Stimulated activated effector memory CD8-positive, alpha-beta T cell treated with anti-CD3 and anti-CD28 coated beads, Interleukin-12 subunit alpha, Interleukin-12 subunit beta, amount 100 ng/mL, for 72 hours (primary cell): Measurements from ENCODE around the gene ZNF500.
A peak's percentile ranks its signal among the peaks of the same experiment; 100 is the strongest.

Experiments used
- ATAC-seq: fragments of 150-1000 bp; cut with Tn5 transposase; 2 replicates; pipeline ENCODE4 v1.10.0; 2021
- DNase-seq, 2 donors: peaks; one replicate each; pipeline ENCODE4 v3.0.0; 2021 to 2022; ENCODE audit warnings: low spot score in 2 of 2
- H3K27ac Mint-ChIP-seq: one replicate; pipeline ENCODE4 v1.8.0; 2022; ENCODE audit warnings: mild to moderate bottlenecking, mixed read lengths
- H3K36me3 Mint-ChIP-seq: one replicate; pipeline ENCODE4 v1.8.0; 2022; ENCODE audit warnings: mild to moderate bottlenecking, mixed read lengths
- H3K4me1 Mint-ChIP-seq: one replicate; pipeline ENCODE4 v1.8.0; 2022; ENCODE audit warnings: mixed read lengths
- H3K4me3 Mint-ChIP-seq: one replicate; pipeline ENCODE4 v1.8.0; 2022; ENCODE audit warnings: mild to moderate bottlenecking, mixed read lengths
- H3K9me3 Mint-ChIP-seq: one replicate; pipeline ENCODE4 v1.8.0; 2022; ENCODE audit warnings: mixed read lengths

Gene ZNF500

GRCh38 chr16:4766875-4767628 is at the start of gene ZNF500:
ZNF500 (minus strand) TSS chr16:4767162; CDS start chr16:4765978, 1,184 bp downstream.
- no peaks in the 10 kb centered on the region for H3K9me3 Mint-ChIP-seq
- DNase-seq (peak; percentile 93 to 99), ATAC-seq (peak; percentile 86)
- H3K4me3 Mint-ChIP-seq: peak within 1 kb of the TSS; percentile 88
- H3K27ac Mint-ChIP-seq: peak within 1 kb of the TSS; percentile 85
- H3K4me1 Mint-ChIP-seq: peaks cover 31% of the 10 kb centered on the region
- H3K36me3 Mint-ChIP-seq: peaks cover 47% of the 10 kb centered on the region

DNA sequence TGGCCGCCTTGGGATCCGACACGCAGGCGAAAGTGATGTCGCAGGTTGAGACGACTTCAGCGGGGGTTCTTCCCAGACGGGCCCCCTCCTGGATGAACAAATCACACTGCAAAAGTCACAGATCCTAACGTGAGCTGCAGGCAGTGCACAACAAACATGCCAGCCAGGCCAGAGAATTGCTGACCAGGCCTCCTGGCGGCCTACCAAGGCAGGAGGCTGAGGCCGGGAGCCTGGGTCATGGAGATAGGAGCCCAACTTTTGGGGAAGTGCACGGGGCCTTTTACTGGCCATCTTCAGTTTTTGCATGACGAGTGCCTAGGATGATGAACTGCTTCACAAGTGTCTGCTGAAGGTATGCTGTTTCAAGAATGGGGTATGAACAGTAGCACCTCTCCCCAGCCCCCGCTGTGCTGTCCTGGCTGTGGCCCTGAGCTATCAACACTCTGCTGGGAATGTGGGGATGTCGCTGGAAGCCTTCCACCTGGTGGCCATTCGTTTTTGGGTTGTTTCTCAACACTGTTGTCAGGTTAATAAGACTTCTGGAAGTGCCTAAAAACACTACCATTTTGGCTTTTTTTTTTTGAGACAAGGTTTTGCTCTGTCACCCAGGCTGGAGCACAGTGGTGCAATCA is 47.7 kb upstream of the ZNF500 start:
- H3K4me1 Mint-ChIP-seq: peaks cover 7% of the 10 kb centered on the region
- H3K9me3 Mint-ChIP-seq: no peaks in the 10 kb centered on the region
- no peak overlapping the region for H3K4me3 Mint-ChIP-seq
- peaks cover 100% of the 10 kb centered on the region for H3K36me3 Mint-ChIP-seq
- no peak overlapping the region for H3K27ac Mint-ChIP-seq
- DNase-seq (no peak), ATAC-seq (no peak)

- DNase-seq (no peak), ATAC-seq (no peak)
- Mint-ChIP-seq H3K4me1 (peaks cover 7% of the 10 kb centered on the region), H3K27ac (no peak overlapping the region), H3K9me3 (no peaks in the 10 kb centered on the region), H3K36me3 (peaks cover 100% of the 10 kb centered on the region), H3K4me3 (no peak overlapping the region)
Observed at GRCh38 chr16:4814046-4814445, 47.1 kb upstream of the ZNF500 start.

DNA sequence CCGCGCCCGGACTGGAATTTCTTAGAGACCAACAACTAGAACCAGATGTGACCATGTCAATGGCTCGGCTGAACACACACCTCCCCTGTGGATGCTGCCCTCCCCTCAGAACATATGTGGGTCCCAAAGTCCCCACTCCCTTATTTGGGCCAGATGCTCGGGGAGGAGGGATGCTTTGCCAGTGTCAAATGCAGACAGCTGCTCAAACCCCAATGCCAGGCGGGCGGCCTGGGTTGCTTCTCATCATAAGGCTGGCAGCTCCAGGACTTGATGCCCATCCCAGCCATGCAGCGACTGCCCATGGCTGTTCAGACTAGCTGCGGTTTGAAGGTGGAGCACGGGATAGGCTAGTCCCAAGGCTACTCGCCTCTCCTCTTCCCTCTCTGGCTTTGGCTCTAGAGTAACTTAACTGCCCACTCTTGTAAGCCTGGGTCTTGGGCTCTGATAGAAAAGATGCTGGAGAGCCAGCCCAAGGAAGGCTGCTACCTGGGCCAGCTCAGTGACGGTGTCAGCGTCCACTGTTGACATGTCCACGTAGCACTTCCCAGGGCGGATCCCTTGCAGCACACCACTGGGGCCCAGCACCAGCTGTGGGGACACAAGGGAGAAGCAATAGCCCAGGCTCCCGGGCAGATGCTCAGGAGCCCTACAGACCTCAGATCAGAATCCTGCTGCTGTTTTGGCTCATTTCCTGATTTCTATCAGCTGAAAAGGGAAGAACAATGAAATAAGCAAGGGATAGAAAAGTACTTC is 46.5 kb upstream of the ZNF500 start:
- Mint-ChIP-seq H3K36me3 (peaks cover 100% of the 10 kb centered on the region), H3K27ac (no peak overlapping the region), H3K4me3 (no peak overlapping the region), H3K4me1 (peaks cover 7% of the 10 kb centered on the region), H3K9me3 (no peaks in the 10 kb centered on the region)
- ATAC-seq (no peak), DNase-seq (no peak)

- Mint-ChIP-seq H3K36me3 (peaks cover 100% of the 10 kb centered on the region), H3K4me3 (no peak overlapping the region), H3K27ac (no peak overlapping the region), H3K4me1 (peaks cover 7% of the 10 kb centered on the region), H3K9me3 (no peaks in the 10 kb centered on the region)
- ATAC-seq (peak; percentile 19), DNase-seq (no peak)
Observed at GRCh38 chr16:4811773-4812172, 44.8 kb upstream of the ZNF500 start.

DNA sequence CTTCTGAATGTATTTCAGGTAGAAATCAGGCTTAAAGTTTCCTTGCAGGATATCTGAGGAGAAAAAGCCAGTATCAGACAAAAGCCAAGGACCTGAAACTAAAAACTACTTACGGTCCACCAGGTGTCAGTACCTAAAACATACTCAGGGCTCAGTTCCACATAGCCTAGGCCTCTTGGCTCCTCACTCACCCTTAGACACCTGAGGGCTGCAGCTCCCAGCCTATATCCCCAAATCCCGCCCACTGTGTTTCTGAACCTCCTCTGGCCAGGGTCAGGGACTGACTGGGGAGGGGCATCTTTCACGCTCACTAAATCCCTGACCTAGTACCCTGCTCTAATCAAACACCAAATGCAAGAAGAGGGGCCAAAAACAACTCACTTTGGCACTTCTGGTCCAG is 44.3 kb upstream of the ZNF500 start:
- Mint-ChIP-seq H3K4me1 (peaks cover 7% of the 10 kb centered on the region), H3K27ac (no peak overlapping the region), H3K9me3 (no peaks in the 10 kb centered on the region), H3K36me3 (peaks cover 100% of the 10 kb centered on the region), H3K4me3 (no peak overlapping the region)
- no peak for DNase-seq
- ATAC-seq: no peak

DNA sequence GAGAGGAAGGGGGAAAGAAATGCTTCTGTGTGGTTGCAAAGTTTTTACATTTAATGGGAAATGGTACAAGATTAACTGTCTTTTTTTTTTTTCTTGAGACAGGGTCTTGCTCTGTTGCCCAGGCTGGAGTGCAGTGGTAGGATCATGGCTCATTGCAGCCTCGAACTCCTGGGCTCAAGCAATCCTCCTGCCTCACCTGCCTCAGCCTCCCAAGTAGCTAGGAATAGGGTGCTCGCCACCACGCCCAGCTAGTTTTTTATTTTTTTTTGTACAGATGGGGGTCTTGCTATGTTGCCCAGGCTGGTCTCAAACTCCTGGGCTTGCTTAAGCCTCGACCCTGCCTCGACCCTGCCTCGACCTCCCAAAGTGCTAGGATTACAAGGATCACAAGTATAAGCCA is 39.3 kb upstream of the ZNF500 start:
- DNase-seq: no peak
- Mint-ChIP-seq H3K36me3 (peaks cover 77% of the 10 kb centered on the region), H3K27ac (no peak overlapping the region), H3K4me3 (no peak overlapping the region), H3K9me3 (no peaks in the 10 kb centered on the region), H3K4me1 (peaks cover 12% of the 10 kb centered on the region)
- ATAC-seq: no peak

DNA sequence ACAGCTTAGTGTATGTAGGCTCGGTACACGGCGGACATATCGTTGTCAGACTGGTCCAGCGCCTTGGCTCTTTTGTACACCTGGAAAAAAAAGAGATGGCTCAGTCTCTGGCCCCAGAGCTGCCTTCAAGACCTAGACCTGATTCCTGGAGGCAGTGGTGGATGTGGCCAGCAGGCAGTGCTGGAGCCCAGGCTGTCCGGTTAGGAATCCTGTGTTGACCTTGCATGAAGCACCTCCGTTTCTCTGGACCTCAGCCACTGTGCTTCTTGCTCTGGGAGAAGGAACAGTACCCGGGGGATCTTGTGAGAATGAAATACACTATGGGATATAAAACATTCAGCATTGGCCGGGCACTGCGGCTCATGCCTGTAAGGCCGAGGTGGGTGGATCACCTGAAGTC is 38.3 kb upstream of the ZNF500 start:
- Mint-ChIP-seq H3K27ac (no peak overlapping the region), H3K36me3 (peaks cover 67% of the 10 kb centered on the region), H3K4me3 (no peak overlapping the region), H3K9me3 (no peaks in the 10 kb centered on the region), H3K4me1 (peaks cover 20% of the 10 kb centered on the region)
- DNase-seq (no peak), ATAC-seq (no peak)

DNA sequence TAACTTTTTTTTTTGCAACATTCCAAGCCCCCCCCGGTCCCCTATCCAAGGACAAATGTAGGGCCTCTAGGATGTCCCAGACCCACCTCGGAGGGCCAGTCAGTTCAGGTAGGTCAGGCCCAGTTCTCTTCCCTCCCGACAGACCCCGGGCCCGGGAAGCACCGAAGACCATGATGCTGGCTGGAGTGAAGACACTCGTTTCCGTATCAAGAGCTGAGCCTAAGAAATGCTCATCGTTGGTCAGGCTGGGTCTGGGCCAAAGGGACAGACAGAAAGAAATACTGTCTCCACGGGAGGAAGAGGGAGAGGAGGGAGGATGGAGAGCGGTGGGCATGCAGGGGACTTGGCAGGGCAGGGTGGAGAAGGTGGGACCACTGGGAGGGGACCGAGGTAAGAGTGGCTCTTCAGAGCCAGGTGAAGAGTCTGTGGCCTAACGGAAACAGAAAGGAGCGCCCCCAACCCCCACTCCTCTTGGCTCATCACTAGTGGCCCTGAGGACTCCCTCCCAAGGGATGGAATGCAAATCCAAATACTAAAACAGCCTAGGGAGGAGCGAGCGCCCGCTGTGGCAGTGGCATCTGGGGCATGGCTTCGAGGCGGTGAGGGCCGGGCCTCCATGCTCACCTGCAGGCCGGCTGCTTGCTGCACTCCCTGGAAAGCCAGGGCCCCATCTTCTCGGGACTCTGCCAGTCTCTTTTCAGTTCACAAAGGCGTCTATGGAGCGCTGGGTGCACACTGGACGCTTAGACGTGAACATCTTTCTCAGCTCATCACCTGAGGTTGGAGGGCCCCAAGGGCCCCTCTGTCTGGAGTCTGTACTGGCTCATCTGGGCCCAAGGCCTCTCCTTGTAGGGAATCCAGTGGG is 37.2 kb upstream of the ZNF500 start:
- Mint-ChIP-seq H3K4me1 (peaks cover 23% of the 10 kb centered on the region), H3K36me3 (peaks cover 56% of the 10 kb centered on the region), H3K9me3 (no peaks in the 10 kb centered on the region), H3K27ac (no peak overlapping the region), H3K4me3 (peak overlapping the region; percentile 80)
- no peak for ATAC-seq
- no peak for DNase-seq

GRCh38 chr16:4803401-4803844 is 36.5 kb upstream of the ZNF500 start:
- Mint-ChIP-seq H3K27ac (no peak overlapping the region), H3K4me3 (peak overlapping the region; percentile 80), H3K4me1 (peaks cover 24% of the 10 kb centered on the region), H3K36me3 (peaks cover 49% of the 10 kb centered on the region), H3K9me3 (no peaks in the 10 kb centered on the region)
- DNase-seq (no peak), ATAC-seq (no peak)

- Mint-ChIP-seq H3K4me3 (peak overlapping the region; percentile 80), H3K4me1 (peaks cover 24% of the 10 kb centered on the region), H3K36me3 (peaks cover 42% of the 10 kb centered on the region), H3K9me3 (no peaks in the 10 kb centered on the region), H3K27ac (no peak overlapping the region)
- ATAC-seq (peak; percentile 96), DNase-seq (peak; percentile 92 to 98)
Observed at GRCh38 chr16:4802659-4803287, 35.8 kb upstream of the ZNF500 start.

- Mint-ChIP-seq H3K36me3 (peaks cover 36% of the 10 kb centered on the region), H3K27ac (no peak within 1 kb of the TSS), H3K9me3 (no peaks in the 10 kb centered on the region), H3K4me1 (peaks cover 24% of the 10 kb centered on the region), H3K4me3 (peak within 1 kb of the TSS; percentile 80)
- ATAC-seq (peak; percentile 66), DNase-seq (peak in 1 of 2 donors; percentile 52)
Observed at GRCh38 chr16:4801962-4802658, 35.1 kb upstream of the ZNF500 start, which contains the start of gene ROGDI. ROGDI (minus strand) TSS chr16:4802633; CDS start chr16:4802571, 62 bp downstream.

GRCh38 chr16:4801051-4801961 is 34.3 kb upstream of the ZNF500 start:
- Mint-ChIP-seq H3K36me3 (peaks cover 28% of the 10 kb centered on the region), H3K27ac (peak overlapping the region; percentile 85), H3K4me1 (peaks cover 24% of the 10 kb centered on the region), H3K9me3 (no peaks in the 10 kb centered on the region), H3K4me3 (peak overlapping the region; percentile 80)
- ATAC-seq: no peak
- DNase-seq: no peak
